AG04450 (cell line): ENCODE results near the gene DDX51. TPM values are rescaled to one million over a fixed set of nuclear protein-coding genes. Genes with fewer than 3 reads are reported as not detected.
"Not testable (repeated sequence)": the region's sequence is repeated elsewhere in the genome, so short reads cannot be mapped to it uniquely, and the experiment has no call there.

ENCODE experiments used
- CTCF ChIA-PET: fragments of 300-600, 350-600 bp; formaldehyde crosslinking; extraction: SDS; loops from one replicate; lab custom pipeline; 2022; ENCODE audit warnings: antibody characterized with exemption, inconsistent platforms; lab: Charles Lee
- POLR2A ChIA-PET: fragments of 350-600 bp; formaldehyde crosslinking; extraction: SDS; loops from one replicate; lab custom pipeline; 2021; ENCODE audit warnings: antibody characterized with exemption, inconsistent platforms; lab: Yijun Ruan, JAX
- DNase-seq: peaks from one replicate; pipeline ENCODE4 v3.0.0-alpha.2; 2011; ENCODE audit warnings: low read depth, low spot score
- H3K27ac ChIP-seq: one replicate; pipeline ENCODE4 v1.5.1; 2012; ENCODE audit warnings: low read depth, low read length, control low read depth
- H3K27me3 ChIP-seq: one replicate; pipeline ENCODE4 v1.6.0; 2012; ENCODE audit warnings: low read length; ENCODE audit not compliant: control insufficient read depth, insufficient read depth
- H3K4me3 ChIP-seq: 2 replicates; pipeline ENCODE4 v1.5.1; 2011; ENCODE audit warnings: mild to moderate bottlenecking, low read depth, low read length, control low read depth
- H3K9me3 ChIP-seq: 2 replicates; pipeline ENCODE4 v1.5.1; 2012; ENCODE audit warnings: low read length; ENCODE audit not compliant: control insufficient read depth, insufficient read depth
- CTCF ChIP-seq: IDR thresholded peaks from 2 replicates; pipeline ENCODE4 v1.5.1; 2011; ENCODE audit warnings: low read depth, low read length, control low read depth, inconsistent platforms
- polyA plus RNA-seq: library from polyadenylated mRNA; depleted of rRNA; stranded (reverse); fragments of >200 nt; gene quantifications from 2 replicates; pipeline ENCODE4 v1.2.3, GENCODE V29; 2011

Gene DDX51
- polyA plus RNA-seq, 1 experiment = 4.5 TPM

- no peak for TF ChIP-seq CTCF
- Histone ChIP-seq H3K4me3 (no peak overlapping the region), H3K27me3 (no peaks in the 10 kb centered on the region), H3K27ac (no peak overlapping the region), H3K9me3 (no peaks in the 10 kb centered on the region)
- POLR2A ChIA-PET = no interaction called here
- no peak for DNase-seq
- CTCF ChIA-PET = no interaction called here
These were observed 38.7 kb downstream of the DDX51 start for GRCh38 chr12:132105467-132105866.

- no peak for DNase-seq
- H3K27me3 ChIP-seq = no peaks in the 10 kb centered on the region
- ChIA-PET POLR2A (no interaction called here), CTCF (no interaction called here)
- no peak overlapping the region for H3K4me3 ChIP-seq
- H3K27ac ChIP-seq = no peak overlapping the region
- no peaks in the 10 kb centered on the region for H3K9me3 ChIP-seq
- no peak for TF ChIP-seq CTCF
These were observed 40.4 kb downstream of the DDX51 start for GRCh38 chr12:132103542-132104308.

- H3K27ac ChIP-seq, H3K4me3 ChIP-seq, H3K9me3 ChIP-seq, H3K27me3 ChIP-seq, CTCF ChIA-PET, POLR2A ChIA-PET, DNase-seq: not testable (repeated sequence)
These were observed 41.0 kb downstream of the DDX51 start for GRCh38 chr12:132103072-132103471.

- Histone ChIP-seq H3K27me3 (no peaks in the 10 kb centered on the region), H3K27ac (no peak overlapping the region), H3K4me3 (no peak overlapping the region), H3K9me3 (no peaks in the 10 kb centered on the region)
- no peak for DNase-seq
- TF ChIP-seq CTCF = no peak
- POLR2A ChIA-PET = no interaction called here
- CTCF ChIA-PET = no interaction called here
These were observed 41.8 kb downstream of the DDX51 start for GRCh38 chr12:132102297-132102696.

- Histone ChIP-seq H3K27ac (no peak overlapping the region), H3K27me3 (no peaks in the 10 kb centered on the region), H3K9me3 (no peaks in the 10 kb centered on the region), H3K4me3 (no peak overlapping the region)
- ChIA-PET POLR2A (no interaction called here), CTCF (no interaction called here)
- no peak for DNase-seq
- no peak for TF ChIP-seq CTCF
These were observed 43.6 kb downstream of the DDX51 start for GRCh38 chr12:132100306-132101065.
